ENCODE measurements around the gene LTBP1.

- TF ChIP-seq, protein P1, sequence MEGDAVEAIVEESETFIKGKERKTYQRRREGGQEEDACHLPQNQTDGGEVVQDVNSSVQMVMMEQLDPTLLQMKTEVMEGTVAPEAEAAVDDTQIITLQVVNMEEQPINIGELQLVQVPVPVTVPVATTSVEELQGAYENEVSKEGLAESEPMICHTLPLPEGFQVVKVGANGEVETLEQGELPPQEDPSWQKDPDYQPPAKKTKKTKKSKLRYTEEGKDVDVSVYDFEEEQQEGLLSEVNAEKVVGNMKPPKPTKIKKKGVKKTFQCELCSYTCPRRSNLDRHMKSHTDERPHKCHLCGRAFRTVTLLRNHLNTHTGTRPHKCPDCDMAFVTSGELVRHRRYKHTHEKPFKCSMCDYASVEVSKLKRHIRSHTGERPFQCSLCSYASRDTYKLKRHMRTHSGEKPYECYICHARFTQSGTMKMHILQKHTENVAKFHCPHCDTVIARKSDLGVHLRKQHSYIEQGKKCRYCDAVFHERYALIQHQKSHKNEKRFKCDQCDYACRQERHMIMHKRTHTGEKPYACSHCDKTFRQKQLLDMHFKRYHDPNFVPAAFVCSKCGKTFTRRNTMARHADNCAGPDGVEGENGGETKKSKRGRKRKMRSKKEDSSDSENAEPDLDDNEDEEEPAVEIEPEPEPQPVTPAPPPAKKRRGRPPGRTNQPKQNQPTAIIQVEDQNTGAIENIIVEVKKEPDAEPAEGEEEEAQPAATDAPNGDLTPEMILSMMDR (IDR thresholded peaks at IDR 0.05) = no peak
- no peak for TF ChIP-seq POLR2A (IDR thresholded peaks at IDR 0.05)
These were observed 130.6 kb downstream of the LTBP1 start for GRCh38 chr2:33077311-33077710.

Measured in lower leg skin (tissue), 3 donors.